IPS DF 6.9 (cell line): ENCODE results near the gene TP63.
"Not testable (repeated sequence)": the region's sequence is repeated elsewhere in the genome, so short reads cannot be mapped to it uniquely, and the experiment has no call there.

Source experiments
- DNase-seq: peaks from one replicate; pipeline ENCODE4 v3.0.0-alpha.2; 2013; ENCODE audit warnings: low read depth, low spot score
- H3K27ac ChIP-seq: one replicate; pipeline ENCODE4 v1.5.1; 2013; ENCODE audit warnings: low read length, control low read depth
- H3K27me3 ChIP-seq: 2 replicates; pipeline ENCODE4 v1.6.1; 2013; ENCODE audit warnings: mild to moderate bottlenecking, low read length; ENCODE audit not compliant: control insufficient read depth, insufficient read depth
- H3K36me3 ChIP-seq: 2 replicates; pipeline ENCODE4 v1.6.1; 2013; ENCODE audit warnings: low read length; ENCODE audit not compliant: control insufficient read depth, insufficient read depth
- H3K4me1 ChIP-seq: 2 replicates; pipeline ENCODE4 v1.6.1; 2013; ENCODE audit warnings: low read length; ENCODE audit not compliant: control insufficient read depth, insufficient read depth
- H3K4me3 ChIP-seq: 2 replicates; pipeline ENCODE4 v1.5.1; 2013; ENCODE audit warnings: mild to moderate bottlenecking, low read length
- H3K9me3 ChIP-seq: 2 replicates; pipeline ENCODE4 v1.6.1; 2013; ENCODE audit warnings: low read length, inconsistent platforms; ENCODE audit not compliant: control insufficient read depth, insufficient read depth
- WGBS: extraction: QIAGEN DNeasy Blood & Tissue Kit; methylation state at CpG from one replicate; pipeline ENCODE4 v1.1.7; 2013; ENCODE audit warnings: mixed read lengths, missing lambda C conversion rate; ENCODE audit not compliant: insufficient read length, insufficient coverage; 5-methylcytosine and 5-hydroxymethylcytosine counted together

Gene TP63

GRCh38 chr3:189631373-189631408 lies at the start of gene TP63:
TSS of gene TP63 (plus strand) at chr3:189631389. CDS start at chr3:189631516, 127 bp downstream.
- no peak within 1 kb of the TSS for H3K4me3 ChIP-seq
- H3K27ac ChIP-seq, result no peak within 1 kb of the TSS

GRCh38 chr3:189582179-189582578 lies 49.0 kb upstream of the TP63 start:
- no peak overlapping the region for H3K27ac ChIP-seq
- no peak overlapping the region for H3K4me3 ChIP-seq
- H3K36me3 ChIP-seq, result no peaks in the 10 kb centered on the region
- no CpG with 5 or more reads among the region's 3 CpGs for WGBS
- H3K4me1 ChIP-seq, result no peaks in the 10 kb centered on the region
- H3K27me3 ChIP-seq, result no peaks in the 10 kb centered on the region
- DNase-seq, result no peak
- H3K9me3 ChIP-seq, result no peaks in the 10 kb centered on the region

More at GRCh38 chr3:189631373-189631408, at the start of gene TP63:
- DNase-seq, result no peak
- H3K27me3 ChIP-seq, result no peaks in the 10 kb centered on the region
- H3K4me1 ChIP-seq, result no peaks in the 10 kb centered on the region; the same call in 1 of the 2 replicates
- no peaks in the 10 kb centered on the region for H3K36me3 ChIP-seq
- H3K9me3 ChIP-seq, result no peaks in the 10 kb centered on the region

GRCh38 chr3:189584645-189585044 lies 46.5 kb upstream of the TP63 start:
- no peak for DNase-seq
- Histone ChIP-seq H3K4me3 (no peak overlapping the region), H3K27me3 (no peaks in the 10 kb centered on the region), H3K4me1 (no peaks in the 10 kb centered on the region), H3K27ac (no peak overlapping the region), H3K36me3 (no peaks in the 10 kb centered on the region), H3K9me3 (no peaks in the 10 kb centered on the region)
- no CpG with 5 or more reads among the region's 1 CpG for WGBS

DNA sequence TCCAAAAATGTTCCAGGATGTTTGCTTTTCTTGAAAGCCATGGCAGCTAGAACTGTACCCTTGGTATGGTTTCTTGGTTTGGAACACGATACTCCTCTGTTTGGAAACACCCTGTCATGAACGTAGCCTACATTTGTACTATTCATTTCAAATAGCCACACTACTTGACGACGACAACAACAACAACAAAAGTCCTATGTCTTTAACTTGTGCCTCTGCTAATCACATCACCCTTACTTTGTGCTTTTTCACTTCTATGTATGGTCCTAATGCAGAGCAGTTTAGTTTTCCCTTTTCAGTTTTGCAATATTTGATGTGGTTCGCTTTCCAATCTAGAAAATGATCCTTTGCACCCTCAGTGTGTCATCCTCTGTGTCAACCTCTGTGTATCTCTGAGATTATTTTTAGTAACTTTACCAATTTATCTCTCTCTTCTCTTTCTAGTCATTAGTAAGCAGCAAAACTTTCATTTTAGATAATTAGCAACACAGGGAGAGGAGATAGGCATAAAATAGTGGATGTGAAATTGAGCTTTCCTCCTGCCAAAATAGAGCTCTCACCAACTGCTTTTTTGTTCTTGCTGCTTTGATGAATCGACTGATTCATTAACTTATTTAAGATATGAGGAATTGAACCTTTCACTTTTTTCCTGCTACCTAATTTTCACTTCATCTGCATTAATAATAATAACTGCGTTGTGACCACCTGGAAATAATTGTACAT lies 44.1 kb upstream of the TP63 start:
- no peak overlapping the region for H3K27ac ChIP-seq
- DNase-seq, result no peak
- no peaks in the 10 kb centered on the region for H3K4me1 ChIP-seq
- WGBS, result no CpG with 5 or more reads among the region's 7 CpGs
- no peaks in the 10 kb centered on the region for H3K27me3 ChIP-seq
- no peaks in the 10 kb centered on the region for H3K36me3 ChIP-seq
- no peaks in the 10 kb centered on the region for H3K9me3 ChIP-seq
- H3K4me3 ChIP-seq, result no peak overlapping the region

- no peak for DNase-seq
- Histone ChIP-seq H3K9me3 (no peaks in the 10 kb centered on the region), H3K27ac (no peak overlapping the region), H3K4me1 (no peaks in the 10 kb centered on the region), H3K27me3 (no peaks in the 10 kb centered on the region), H3K4me3 (no peak overlapping the region), H3K36me3 (no peaks in the 10 kb centered on the region)
These were observed 43.5 kb upstream of the TP63 start for GRCh38 chr3:189587664-189588040.

DNA sequence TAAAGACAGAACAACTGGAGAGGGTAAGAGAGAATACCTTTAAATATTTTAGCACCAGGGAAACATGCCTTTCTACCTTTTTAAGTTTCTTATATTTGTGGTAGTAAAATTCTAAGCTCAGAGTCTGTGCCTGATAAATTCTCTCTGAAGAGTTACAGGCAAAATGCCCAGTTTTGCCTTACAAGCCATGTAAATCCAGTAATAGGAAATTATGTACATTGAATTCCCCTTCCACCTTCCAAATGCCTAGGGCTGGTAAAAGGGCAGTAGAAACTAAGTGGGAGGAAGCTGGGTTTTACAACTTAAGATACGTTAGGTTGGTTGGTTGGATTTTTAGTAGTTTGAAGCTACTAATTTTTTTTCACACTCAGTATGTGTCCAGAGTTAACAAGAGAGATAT lies 43.1 kb upstream of the TP63 start:
- H3K4me1 ChIP-seq, result no peaks in the 10 kb centered on the region
- WGBS, result no CpG with 5 or more reads among the region's 1 CpG
- no peak overlapping the region for H3K4me3 ChIP-seq
- no peak for DNase-seq
- H3K27ac ChIP-seq, result no peak overlapping the region
- no peaks in the 10 kb centered on the region for H3K36me3 ChIP-seq
- no peaks in the 10 kb centered on the region for H3K27me3 ChIP-seq
- H3K9me3 ChIP-seq, result no peaks in the 10 kb centered on the region

DNA sequence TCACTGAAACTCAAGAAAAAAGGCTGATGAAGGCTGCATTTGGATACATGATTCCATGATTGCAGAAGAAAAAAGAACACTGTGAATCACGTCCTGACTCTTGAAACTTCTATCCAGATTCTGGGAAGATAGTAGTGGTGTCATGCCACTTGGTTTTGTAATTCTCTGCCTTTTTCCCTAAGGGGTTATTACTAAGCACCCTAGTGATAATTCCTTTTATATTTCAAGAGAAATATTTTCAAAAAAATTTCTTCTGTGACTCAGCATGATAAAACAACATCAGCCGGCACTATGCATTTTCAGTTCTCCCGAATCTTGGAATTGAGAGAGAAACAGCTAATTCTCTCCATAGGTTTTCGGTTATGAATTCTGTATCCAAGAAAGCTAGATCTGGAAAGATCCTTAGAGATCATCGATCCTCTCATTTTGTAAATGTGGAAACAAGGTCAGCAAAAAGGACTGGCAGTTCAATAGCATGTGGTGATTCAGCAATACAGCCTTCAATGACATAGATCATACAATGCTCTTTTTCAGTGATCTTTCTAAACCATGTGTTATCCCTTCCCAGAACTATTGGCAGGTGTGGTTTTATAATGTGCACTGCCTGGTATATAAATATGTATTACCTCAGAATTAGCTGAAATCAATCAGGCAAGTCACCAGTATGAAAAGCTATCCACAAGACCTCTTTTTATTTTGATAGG lies 42.6 kb upstream of the TP63 start:
- no peaks in the 10 kb centered on the region for H3K36me3 ChIP-seq
- WGBS, result no CpG with 5 or more reads among the region's 5 CpGs
- H3K4me1 ChIP-seq, result no peaks in the 10 kb centered on the region
- H3K9me3 ChIP-seq, result no peaks in the 10 kb centered on the region
- no peak overlapping the region for H3K27ac ChIP-seq
- no peaks in the 10 kb centered on the region for H3K27me3 ChIP-seq
- no peak overlapping the region for H3K4me3 ChIP-seq
- no peak for DNase-seq

- no peaks in the 10 kb centered on the region for H3K27me3 ChIP-seq
- DNase-seq, result no peak
- H3K27ac ChIP-seq, result no peak overlapping the region
- H3K36me3 ChIP-seq, result no peaks in the 10 kb centered on the region
- H3K4me3 ChIP-seq, result no peak overlapping the region
- no CpG with 5 or more reads among the region's 1 CpG for WGBS
- H3K9me3 ChIP-seq, result no peaks in the 10 kb centered on the region
- H3K4me1 ChIP-seq, result no peaks in the 10 kb centered on the region
These were observed 42.0 kb upstream of the TP63 start for GRCh38 chr3:189589179-189589569.

GRCh38 chr3:189590223-189590622 lies 41.0 kb upstream of the TP63 start:
- H3K4me1 ChIP-seq, result no peaks in the 10 kb centered on the region

DNA sequence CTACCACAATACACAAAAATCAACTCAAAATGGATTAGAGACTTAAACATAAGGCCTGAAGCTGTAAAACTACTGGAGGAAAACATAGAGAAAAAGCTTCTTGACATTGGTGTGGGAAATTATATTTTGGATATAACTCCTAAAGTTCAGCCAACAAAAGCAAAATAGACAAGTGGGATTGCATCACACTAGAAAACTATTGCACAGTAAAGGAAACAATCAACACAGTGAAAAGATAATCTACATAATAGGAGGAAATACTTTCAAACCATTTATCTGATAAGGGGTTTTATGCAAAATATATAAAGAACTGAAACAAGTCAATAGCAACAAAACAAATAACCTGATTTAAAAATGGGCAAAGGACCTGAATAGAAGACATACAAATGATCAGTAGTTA lies 37.6 kb upstream of the TP63 start:
- Histone ChIP-seq H3K4me1 (no peaks in the 10 kb centered on the region), H3K27ac (no peak overlapping the region), H3K9me3 (no peaks in the 10 kb centered on the region), H3K27me3 (no peaks in the 10 kb centered on the region), H3K36me3 (no peaks in the 10 kb centered on the region), H3K4me3 (no peak overlapping the region)
- DNase-seq, result no peak

More at GRCh38 chr3:189590223-189590622, 41.0 kb upstream of the TP63 start:
- DNase-seq, result no peak
- WGBS, result no CpG with 5 or more reads among the region's 3 CpGs
- H3K27ac ChIP-seq, result no peak overlapping the region
- H3K27me3 ChIP-seq, result no peaks in the 10 kb centered on the region
- no peak overlapping the region for H3K4me3 ChIP-seq
- no peaks in the 10 kb centered on the region for H3K36me3 ChIP-seq
- H3K9me3 ChIP-seq, result no peaks in the 10 kb centered on the region

GRCh38 chr3:189596078-189596979 lies 34.9 kb upstream of the TP63 start:
- WGBS, result no CpG with 5 or more reads among the region's 45 CpGs
- not testable (repeated sequence) for DNase-seq, H3K4me3 ChIP-seq, H3K4me1 ChIP-seq, H3K36me3 ChIP-seq, H3K9me3 ChIP-seq, H3K27ac ChIP-seq, H3K27me3 ChIP-seq
